ENCODE measurements around the gene SIDT2. TPM values are rescaled to one million over a fixed set of nuclear protein-coding genes. Genes with fewer than 3 reads are reported as not detected.

The SIDT2 gene
- total and polyA plus RNA-seq, 2 of the 4 experiments (the other 2 are of a cell fraction): 7.3 to 30.3 TPM

GRCh38 chr11:117219995-117220394, 41.5 kb downstream of the SIDT2 start (continued):
- no peak for TF ChIP-seq CTCF (conservative IDR thresholded peaks at IDR 0.05; ENCODE audit: low read depth, low read length)

- Histone ChIP-seq H3K36me3 (ENCODE audit: control insufficient read depth, insufficient read depth, low read length) (peaks cover 46% of the 10 kb centered on the region), H3K79me1 (ENCODE audit: low read depth in 1 of 2, low read length in 2 of 2) (peaks cover 18 to 51% of the 10 kb centered on the region in 2 experiments; a peak in 3 of 4 replicates)
- BruUV-seq (replicated peaks): no TSS peak
Observed at GRCh38 chr11:117220568-117220967, 42.0 kb downstream of the SIDT2 start.

More at GRCh38 chr11:117220568-117220967, 42.0 kb downstream of the SIDT2 start:
- peak overlapping the region; percentile 81 for H4K91ac ChIP-seq (ENCODE audit: insufficient read depth, low read depth, low read length)
- H3K9me3 ChIP-seq (ENCODE audit: control insufficient read depth, insufficient read depth, low read length): no peaks in the 10 kb centered on the region
- H2BK20ac ChIP-seq (ENCODE audit: low read depth, low read length): peak overlapping the region; percentile 43; the same call in 1 of the 2 replicates
- H3K23ac ChIP-seq (ENCODE audit: low read depth, low read length): peak overlapping the region; percentile 41; the same call in 1 of the 2 replicates
- ATAC-seq (ENCODE audit: low read depth) (no peak), DNase-seq (no peak)
- H2BK120ac ChIP-seq (ENCODE audit: low read depth, low read length): peak overlapping the region; percentile 81
- H2BK15ac ChIP-seq (ENCODE audit: low read depth, low read length): peak overlapping the region; percentile 16; the same call in 2 of the 3 replicates
- TF ChIP-seq MAFK (IDR thresholded peaks at IDR 0.05; ENCODE audit: low read depth, low read length) (no peak), CHD1 (IDR thresholded peaks at IDR 0.05; ENCODE audit: low read depth, low read length) (no peak)
- no peaks in the 10 kb centered on the region for H3K27me3 ChIP-seq (ENCODE audit: control insufficient read depth, insufficient read depth, low read length)
- H3K4me2 ChIP-seq (ENCODE audit: low read depth, low read length): no peak overlapping the region
- POLR2A ChIA-PET (ENCODE audit: unreplicated experiment): interaction anchor here (1.5 kb wide), 1 partner anchor 21 kb away, joined by 4 read pairs; the partner anchor contains the start of gene TAGLN
- H4K8ac ChIP-seq (ENCODE audit: low read depth in 2 of 2, low read length in 2 of 2): peak overlapping the region; percentile 5 to 88; a peak in 2 of 4 replicates
- no peak overlapping the region for H3K56ac ChIP-seq (ENCODE audit: extremely low read depth, insufficient read depth, low read length)
- in situ Hi-C loops (cut with MboI; ENCODE audit: low sequenced_read_pairs): loop anchor here (10.0 kb wide), 1 partner anchor 346 kb away; no protein-coding TSS in a partner anchor
- WGBS, 2 experiments (ENCODE audit: extremely low coverage in 2 of 2, insufficient read length in 1 of 2): 76% methylated on average over 5 of the region's 9 CpGs; no CpG with 5 or more reads in 1 of the 2 experiments
- peak overlapping the region; percentile 59 for H3K18ac ChIP-seq (ENCODE audit: low read depth, low read length)
- peak overlapping the region; percentile 77 for H2BK5ac ChIP-seq (ENCODE audit: low read depth, low read length, poor library complexity, severe bottlenecking)
- CTCF ChIA-PET: no interaction called here
- peak overlapping the region; percentile 29 for H2AK9ac ChIP-seq (replicated peaks; ENCODE audit: low read depth, low read length, poor library complexity)
- 0 out of 2 replicates have a peak overlapping the region, but pooled peaks have one; percentile 92 for H3K14ac ChIP-seq (replicated peaks; ENCODE audit: low read depth, low read length)
- peak overlapping the region; percentile 69 for H2AK5ac ChIP-seq (ENCODE audit: low read depth, low read length)
- H3K9me1 ChIP-seq (ENCODE audit: insufficient read depth, low read length): peaks cover 28% of the 10 kb centered on the region
- H3K27ac ChIP-seq (ENCODE audit: insufficient read depth, low read length): peak overlapping the region; percentile 58
- peak overlapping the region; percentile 26; the same call in 1 of the 2 replicates for H3K9ac ChIP-seq (ENCODE audit: low read depth, low read length)
- intact Hi-C loops (cut with micrococcal nuclease): loop anchor here (10.0 kb wide), 1 partner anchor 366 kb away; no protein-coding TSS in a partner anchor
- H3K4ac ChIP-seq (ENCODE audit: low read depth, low read length): peak overlapping the region; percentile 99
- H4K5ac ChIP-seq (ENCODE audit: low read depth, low read length): peak overlapping the region; percentile 32; the same call in 1 of the 2 replicates
- no peaks in the 10 kb centered on the region for H4K20me1 ChIP-seq (ENCODE audit: insufficient read depth, low read length)
- H3K4me3 ChIP-seq (ENCODE audit: insufficient read depth, low read depth, low read length): no peak overlapping the region
- peaks cover 40% of the 10 kb centered on the region for H3K4me1 ChIP-seq (ENCODE audit: control insufficient read depth, insufficient read depth, low read length)
- no peak overlapping the region for H2AFZ ChIP-seq (replicated peaks; ENCODE audit: low read length, poor library complexity)
- dilution Hi-C loops (cut with HindIII; ENCODE audit: low sequenced_read_pairs, unreplicated experiment): no loop called here
